Activated CD8-positive, alpha-beta memory T cell treated with anti-CD3 and anti-CD28 coated beads, Interleukin-2, amount 50 U/mL, for 48 hours (primary cell): ENCODE results near the gene TCEA2.

Experiments
- DNase-seq: peaks from one replicate; pipeline ENCODE4 v3.0.0-alpha.2; 2020

Gene TCEA2

DNA sequence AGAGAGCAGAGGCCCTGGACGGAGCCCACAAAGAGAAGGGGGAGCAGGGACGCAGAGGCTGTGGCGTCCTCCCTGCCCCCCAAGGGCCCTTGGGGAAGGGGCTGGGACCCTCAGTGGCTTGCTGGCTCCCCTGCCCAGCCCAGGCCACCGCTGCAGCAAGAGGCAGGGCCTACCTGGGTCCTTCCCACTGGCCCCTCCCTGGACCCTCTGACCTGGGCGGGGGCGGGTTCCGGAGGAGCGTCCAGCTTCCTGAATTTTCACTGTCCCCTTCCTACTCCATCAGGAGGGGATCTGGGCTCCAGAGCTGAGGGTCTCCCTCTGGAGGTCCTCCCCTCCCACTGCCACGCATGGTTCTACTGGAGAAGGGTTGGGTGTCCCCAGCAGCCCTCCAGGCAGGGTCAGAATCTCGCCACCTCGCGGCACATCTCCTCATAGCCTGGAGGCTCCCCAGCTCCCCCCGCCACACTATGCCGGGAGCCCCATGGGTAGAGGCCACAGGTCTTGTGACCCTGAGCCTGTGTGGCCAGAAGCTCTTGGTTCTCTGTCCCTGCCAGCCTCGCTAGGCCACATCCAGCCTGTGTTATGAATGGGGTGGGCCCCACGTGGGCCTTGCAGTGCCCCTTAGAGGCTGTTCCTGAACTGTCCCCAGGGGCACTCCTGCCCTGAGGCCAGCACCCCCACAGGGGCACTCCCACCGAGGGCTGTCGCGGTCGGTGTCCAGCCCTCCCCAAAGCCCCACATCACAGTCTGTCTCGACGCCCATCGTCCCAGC is 12.6 kb upstream of the TCEA2 start:
- no peak for DNase-seq

DNA sequence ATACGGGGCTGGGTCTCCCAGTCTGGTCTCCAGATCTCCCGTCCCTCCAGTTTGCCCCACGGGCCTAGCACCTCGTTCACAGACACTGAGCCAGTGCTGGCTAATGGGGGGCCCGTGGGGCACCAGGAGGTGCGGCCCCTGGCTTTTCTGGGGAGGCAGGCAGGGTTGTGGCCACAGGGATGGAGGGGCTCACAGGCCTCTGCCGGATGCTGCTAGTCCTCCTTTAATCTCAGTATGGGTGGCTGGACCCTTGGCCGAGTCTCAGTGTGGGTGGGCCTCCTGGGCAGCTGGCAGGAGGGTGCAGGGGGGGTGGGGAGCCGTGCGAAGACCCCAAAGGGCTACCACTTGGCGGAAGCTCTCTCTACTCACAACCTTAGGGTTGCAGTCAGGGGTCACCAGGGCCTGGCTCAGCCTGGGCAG is 12.0 kb upstream of the TCEA2 start:
- DNase-seq, result no peak

DNA sequence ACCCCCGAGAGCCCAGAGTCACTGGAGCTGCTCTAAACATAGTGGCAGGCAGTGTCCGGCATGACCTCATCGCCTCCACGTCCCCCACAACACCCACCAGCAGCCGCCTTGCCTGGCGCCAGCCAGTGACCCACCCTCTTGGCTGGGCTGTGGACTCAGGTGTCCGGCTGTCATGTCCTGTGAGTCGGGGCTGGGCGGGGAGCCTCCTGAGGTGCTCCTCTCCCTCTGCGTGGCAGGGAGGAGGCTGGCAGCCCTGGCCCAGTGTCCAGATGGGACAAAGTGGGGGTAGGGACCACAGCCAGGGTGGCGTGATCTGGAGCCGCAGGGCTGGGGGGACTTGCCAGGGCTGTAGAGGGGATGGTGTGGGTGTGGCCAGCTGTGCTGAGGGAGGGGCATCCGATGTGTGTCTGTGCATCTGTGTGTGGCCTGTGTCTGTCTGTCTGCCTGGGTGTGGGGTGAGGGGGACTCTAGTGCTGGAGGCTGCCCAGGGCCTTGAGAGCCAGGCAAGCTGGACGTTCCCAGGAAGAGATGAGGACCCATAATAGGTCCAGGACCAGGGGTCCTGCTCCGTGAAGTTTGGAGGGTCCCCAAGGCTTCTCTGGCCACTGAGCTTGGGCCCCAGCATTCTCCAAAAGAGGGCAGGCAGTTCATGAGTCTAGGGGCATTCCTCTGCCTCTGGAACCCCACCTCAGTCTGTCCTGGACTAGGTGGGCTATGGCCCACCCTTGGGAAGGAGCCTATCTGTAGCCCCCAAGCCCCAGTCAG is 11.3 kb upstream of the TCEA2 start:
- no peak for DNase-seq

DNA sequence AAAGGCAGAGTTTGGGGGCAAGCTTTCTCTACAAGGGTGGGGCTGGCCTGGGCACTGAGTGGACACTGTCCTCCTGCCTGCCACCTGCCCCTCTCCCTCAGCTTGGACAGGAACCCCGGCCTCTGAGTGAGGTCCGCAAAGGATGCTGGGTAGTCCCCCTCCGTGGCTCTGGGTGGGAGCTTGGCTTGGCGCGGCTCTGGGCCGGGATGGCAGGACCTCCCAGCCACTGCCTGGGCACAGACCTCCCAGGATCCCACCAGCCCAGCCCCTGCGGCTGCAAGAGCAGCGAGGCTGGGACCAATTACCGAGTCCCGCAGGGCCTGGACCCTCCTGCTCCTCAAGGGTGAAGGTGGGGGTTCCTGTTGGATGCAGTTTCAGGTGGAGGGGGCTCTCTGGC is 10.7 kb upstream of the TCEA2 start:
- no peak for DNase-seq

DNA sequence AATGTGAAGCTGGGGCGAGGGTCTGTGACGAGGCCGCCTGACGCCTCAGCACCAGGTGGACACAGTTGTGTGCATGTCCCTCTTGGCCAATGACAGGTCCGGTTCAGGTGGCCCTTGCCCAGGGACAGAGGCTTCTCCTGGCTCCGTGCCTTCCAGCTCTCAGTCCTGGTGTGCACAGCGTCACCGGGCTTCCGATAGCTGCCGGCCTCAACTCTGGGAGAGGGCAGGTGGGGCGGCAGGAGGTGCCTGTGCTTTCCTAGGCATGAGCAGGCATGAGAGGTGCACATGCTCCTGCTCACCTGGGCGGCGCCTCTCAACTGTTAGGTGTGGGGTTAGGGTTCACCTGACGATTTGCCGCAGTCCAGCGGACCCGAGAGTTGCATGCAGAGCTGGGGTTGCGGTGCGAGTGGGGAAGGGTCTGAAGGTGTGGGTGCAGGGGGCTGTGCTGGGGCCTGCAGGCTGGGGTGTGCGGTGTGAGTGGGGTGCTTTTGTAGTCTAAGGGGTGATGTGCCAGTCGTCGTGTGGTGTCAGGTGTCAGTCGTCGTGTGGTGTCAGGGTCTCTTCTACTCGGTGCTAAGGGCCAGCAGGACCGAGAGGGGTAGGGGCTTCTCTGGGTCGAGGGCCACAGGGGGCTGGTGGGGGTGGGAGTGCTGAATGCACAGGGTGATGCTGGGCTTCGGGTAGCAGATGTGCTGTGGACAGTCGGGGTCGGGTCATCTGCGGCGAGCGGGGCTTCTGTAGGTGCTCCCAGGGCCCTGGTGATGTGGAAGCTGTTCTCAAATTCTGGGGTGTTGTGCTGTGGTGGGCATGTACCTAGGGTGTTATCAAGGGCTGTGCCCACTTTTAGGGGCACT is 9.8 kb upstream of the TCEA2 start:
- DNase-seq, result no peak

DNA sequence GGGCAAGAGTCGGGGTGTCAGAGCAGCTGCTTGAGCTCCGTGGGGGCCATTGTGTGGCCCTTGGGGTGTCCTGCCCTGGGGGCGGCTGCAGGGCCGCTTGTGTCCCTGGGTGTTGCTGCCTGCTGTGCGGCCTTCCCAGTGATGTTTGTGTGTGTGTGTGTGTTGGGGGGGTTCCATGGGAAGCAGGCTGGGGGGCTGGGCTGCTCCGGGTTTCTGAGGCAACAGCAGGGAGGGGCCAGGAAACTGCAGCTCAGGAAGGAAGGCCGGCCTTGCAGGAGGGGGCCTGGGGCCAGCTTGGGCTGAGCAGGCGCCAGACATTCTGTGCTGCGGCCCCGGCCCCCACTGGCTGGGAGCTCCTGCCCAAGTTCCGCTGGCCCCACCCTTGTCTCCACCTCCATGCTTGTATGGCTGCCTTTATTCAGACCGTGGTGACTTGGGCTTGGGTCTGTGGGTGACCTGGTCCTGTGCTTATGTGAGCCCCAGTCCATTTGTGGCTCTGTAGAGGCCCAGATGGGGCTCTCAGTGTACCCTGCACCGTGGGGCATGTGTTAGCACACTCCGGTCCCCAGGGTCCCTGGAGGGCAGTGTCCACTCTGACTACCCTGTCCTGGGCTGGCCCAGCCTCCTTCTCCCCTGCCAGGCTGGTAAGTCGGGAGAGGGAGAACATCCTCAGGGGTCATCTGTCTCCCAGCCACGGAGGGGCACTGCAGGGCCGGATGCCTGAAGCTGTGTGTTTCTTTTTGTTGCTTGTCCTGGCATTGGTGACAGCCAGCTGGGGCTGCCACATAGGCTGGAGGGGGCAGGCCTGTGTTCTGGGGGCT is 8.9 kb upstream of the TCEA2 start:
- no peak for DNase-seq

DNA sequence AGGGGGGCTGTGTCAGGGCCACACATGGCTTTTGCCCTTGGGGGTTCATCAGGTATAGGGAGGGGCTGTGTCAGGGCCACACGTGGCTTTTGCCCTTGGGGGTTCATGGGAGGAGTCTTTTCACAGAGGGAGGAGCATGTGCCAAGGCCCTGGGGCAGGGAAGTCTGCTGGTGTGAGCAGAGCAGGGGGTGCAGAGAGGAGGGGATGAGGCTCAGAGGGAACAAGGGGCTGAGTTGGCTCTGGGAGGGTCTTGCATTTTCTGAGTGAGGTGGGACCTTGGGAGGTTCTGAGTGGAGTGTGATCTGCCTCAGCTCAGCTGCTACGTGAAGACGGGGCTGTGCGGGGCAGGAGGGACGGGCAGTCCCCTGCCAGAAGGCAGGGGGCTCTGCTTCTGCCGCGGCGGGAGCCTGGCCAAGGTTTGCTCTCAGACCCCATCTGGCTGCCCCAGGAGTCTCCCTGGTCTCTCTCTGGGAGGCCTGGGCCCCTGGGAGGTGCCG is 7.6 kb upstream of the TCEA2 start:
- DNase-seq, result no peak

DNA sequence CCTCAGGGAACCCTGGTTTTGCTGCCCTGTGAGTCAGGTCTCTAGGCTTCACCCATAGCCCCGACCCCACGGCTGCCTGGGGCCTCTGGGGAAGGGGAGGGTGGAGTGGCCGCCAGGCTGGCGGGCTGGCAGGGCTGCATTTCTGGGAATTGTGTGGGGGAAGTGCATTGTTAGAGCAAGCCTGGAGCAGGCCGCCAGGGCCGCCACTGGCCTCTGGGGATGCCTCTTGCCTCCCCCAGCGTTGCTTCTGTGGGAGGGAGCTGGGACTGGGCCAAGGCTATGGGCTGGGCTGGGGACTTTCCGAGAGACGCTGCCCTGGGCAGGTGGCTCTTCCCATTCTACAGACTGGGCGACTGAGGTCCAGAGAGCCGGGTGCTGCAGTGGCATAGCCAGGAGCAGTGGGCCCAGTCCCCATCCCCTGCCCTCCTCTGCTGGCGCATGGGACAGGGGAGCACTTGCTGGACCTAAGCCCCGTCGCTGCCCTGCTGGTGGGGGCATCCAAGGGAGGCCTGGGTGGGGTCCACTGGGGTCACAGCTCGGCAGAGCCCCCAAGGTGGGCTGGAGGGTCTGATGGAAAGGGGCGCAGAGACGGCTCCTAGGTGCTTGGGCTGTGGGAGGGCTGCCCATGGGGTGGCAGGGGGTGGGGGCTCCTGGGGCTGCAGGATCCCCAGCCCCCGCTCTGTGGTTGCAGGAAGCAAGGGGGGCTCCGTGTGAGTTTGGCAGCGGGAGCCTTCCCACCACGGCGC is 6.9 kb upstream of the TCEA2 start:
- no peak for DNase-seq

DNA sequence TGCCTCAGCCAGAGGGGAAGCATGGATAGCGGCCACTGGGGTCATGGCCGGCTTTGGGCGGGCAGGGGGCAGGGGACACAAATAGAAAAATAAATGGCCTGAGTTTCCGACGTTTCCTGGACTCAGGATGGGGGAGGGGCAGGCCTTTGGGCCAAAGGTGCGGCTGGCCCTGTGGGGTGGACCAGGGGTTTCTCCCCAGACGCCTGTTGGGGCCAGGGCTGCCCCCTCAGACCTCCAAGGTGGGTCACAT is 6.4 kb upstream of the TCEA2 start:
- no peak for DNase-seq

DNA sequence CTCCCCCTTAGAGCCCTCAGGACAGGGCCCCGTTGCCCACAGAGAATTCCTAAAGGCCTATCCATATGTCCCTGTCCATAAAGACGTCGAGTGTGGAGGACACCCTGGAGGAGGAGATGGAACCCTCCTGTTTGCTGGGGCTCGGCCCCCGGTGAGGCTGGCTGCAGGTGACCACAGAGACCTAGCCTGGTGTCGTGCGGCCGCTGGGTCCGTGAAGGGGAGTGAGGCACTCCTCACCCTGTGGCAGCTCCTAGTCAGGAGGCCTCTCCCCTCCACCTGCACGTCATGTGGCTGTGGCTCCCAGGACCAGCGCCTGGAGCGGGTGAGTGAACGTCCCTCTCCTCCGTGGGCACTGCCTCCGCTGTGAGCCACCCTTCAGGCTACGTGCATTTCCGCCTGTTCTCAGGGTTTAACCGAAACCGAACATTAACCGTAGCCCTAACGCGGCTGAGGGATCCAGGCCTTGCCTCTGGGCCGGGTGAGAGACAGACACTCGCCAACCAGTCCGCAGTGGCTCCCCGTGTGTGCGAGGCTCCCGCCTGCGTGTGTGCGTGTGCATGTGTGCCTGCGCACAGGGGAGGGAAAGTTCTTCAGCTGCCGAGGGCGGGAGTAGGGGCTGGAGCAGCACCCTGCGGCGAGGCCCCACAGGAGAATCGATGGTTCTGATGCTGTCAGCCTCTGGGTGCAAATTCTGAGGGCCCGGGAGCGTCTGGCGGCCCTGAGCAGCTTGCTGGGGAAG is 5.9 kb upstream of the TCEA2 start:
- no peak for DNase-seq

DNA sequence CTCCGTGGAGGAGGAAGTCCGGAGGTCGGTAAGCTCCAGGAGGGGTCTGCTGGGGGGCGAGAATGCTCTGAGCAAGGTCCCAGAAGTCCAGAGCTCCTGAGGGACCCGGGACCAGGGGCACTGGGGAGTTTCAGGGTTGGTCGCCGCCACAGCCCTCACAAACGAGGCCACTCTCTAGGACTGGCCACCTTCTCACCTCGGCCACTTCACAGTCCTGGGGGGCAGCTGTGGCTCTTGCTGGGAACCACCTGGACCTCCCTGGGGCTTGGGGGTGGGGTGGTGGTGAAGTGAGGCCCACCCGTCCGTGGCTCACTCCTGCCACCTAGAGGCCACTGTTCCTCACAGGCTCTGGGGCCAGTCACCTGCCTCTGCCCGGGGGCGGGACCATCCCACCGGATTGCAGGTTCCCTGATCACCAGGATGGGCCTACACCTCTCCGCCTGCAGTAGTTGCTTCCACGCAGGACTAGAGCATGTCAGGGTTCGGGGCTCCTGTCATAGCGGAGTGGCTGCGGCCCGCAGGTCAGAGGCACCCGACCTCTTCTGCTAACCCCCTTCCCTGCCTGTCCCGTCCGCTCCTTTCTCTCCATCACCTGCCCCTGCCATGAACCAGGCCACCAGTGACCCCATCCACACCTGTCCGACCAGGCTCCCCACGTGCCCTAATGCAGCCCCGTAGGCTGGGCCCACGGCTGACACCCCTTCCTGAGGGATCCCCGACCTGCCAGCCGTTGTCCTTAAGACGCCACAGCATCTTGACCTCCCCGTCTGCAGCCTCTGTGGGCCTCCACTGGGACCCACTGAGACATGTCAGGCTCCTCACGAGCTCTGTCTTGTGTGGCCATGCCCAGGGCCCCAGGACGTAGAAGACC is 5.1 kb upstream of the TCEA2 start:
- DNase-seq, result peak; percentile 95

DNA sequence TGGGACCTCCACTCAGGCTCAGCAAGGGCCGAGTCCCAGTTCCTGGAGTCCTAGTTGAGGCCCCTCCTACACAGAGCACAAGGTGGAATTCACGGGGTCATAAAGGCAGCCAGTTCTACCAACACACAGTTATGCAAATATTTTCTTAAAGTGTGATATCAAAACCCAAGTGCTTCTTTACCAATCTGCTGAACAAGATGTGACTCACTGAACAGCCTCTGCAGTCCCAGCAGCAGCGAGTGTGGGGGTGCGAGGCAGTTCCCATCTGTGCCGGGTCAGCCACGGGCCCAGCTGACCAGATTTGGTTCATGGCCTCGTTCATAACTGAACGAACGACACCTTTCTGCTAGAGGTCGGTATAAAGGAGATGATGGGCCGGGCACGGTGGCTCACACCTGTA is 4.5 kb upstream of the TCEA2 start:
- DNase-seq, result no peak

DNA sequence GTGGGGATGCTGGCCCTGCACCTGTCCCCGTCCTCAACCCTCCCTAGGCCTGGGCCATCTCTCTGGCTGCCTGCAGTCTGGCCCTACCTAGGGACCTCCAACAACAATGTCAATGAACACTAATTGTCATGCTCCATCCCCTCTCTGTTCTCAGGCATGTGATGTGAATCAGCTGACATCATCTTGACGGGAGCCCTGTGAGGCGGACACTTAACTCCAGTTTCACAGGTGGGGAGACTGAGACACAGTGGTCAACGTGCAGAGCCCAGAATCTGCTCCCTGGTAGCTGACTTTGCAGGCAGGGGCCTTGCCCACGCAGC is 762 bp upstream of the TCEA2 start:
- DNase-seq, result no peak

DNA sequence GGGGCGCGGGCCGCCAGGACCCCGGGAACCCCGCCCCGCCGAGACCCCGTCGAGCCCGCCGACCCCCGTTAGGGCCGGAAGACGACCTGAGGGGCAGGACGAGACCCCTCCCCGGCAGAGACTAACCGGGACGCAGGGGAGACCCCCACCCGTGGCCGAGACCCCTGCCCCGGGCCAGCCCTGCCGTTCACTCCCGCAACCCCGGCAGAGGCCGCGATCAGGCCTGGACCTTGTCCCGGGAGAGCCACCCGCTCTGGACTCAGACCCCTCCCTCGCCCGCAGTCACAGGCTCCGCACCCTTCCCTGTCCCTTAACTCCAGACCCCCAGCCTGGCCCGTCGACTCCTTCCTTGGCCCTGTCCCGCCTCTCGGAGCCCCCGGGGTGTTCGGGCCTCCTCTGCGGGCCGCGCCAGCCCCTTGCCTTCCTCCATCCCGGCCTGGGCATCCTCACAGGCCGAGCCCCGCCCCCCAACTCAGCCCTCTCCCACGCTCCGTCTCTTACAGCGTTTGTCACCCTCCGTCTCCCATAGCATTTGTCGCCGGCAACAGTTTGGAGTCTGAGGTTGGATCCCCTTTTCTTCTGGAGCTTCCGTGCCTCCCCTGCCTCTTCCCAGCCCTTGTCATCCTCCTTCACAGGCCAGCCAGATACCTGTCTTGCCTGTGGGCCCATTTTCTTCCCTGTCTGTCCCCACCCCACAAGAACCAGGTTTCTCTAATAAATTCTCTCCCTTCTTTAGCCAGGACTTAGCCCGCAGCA is 569 bp downstream of the TCEA2 start:
- DNase-seq, result no peak

DNA sequence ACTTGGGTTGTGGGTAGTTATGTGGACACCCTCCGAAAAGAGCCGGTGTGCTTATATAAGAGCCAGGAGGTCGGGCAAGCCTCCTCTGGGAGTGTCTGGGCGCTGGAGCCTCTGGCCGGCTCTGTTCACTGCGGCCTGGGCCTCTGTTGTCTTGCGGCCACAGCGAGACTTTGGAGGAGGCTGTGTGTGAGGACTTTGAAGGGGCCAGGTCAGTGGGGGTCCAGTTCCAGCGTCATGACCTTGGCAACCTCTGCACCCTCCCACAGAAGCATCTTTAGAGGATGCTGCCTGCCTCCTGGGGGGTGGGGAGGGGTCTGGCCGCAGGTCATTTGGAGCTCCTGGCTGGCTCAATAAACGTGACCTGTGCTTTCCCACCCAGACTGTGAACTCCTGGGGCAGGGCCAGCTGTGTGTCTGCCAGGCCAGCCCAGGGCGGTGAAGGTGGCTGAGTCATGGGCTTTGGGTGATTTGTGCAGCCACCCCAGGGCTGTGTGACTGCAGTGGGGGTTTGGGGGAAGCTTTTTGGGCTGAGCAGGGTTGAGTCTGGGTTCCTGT is 1.2 kb downstream of the TCEA2 start:
- DNase-seq, result no peak

DNA sequence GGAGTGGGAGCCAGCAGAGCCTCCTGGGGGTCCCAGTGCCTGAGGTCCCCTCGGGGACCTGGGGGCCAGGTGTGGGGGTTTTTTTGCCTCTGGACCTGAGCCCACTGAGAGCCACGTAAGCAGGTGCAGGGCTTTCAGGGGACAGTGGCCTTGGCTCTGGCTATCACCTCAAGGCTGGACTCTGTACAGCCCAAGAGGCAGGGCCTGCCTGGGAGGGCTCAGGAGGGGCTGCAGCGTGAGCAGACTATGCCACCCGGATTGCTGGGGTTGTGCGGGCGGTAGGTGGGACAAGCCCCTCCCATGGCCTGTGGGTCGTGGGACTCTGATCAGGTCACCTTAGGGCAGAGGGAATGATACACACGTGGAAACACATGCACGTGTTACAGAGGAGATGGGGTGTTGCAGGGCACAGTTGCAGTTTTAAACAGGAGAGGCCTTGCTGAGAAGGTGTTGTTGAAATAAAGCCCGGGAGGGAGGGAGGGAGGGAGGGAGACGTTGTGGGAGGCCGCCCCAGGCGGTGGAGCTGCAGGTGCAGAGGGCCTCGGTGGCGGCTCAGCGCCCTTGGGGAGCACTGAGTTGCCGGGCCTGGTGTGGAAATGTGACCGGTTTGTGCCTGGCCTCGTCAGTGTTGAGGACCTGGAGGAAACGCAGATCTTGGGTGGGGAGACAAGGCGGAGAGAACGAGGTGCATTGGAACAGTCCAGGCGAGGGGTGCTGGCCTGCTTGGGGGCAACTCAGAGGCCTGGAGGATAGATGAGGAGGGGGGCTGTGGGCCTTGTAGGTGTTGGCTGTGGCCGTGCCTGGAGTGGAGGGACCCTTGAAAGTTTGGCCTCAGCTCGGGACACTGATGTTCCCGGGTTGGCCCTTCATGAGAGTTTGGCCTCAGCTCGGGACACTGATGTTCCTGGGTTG is 2.3 kb downstream of the TCEA2 start:
- DNase-seq, result no peak

DNA sequence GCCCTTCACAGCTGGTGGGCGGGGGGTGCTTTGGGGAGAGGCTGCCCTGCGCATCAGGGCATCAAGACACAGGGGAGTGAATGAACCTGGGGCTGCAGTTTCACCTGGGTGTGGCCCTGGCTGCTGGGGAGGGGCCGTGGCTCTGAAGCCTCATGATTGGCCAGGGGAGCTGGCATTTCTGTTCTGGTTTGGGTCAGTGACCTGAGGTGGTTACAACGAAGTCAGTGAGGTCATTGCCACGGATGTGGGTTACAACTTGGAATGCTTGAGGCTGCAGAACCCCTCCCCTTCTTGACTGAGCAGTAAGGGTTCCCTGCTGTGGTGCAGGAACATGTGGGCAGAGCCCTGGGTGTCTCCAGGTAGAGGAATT is 3.0 kb downstream of the TCEA2 start:
- DNase-seq, result no peak

DNA sequence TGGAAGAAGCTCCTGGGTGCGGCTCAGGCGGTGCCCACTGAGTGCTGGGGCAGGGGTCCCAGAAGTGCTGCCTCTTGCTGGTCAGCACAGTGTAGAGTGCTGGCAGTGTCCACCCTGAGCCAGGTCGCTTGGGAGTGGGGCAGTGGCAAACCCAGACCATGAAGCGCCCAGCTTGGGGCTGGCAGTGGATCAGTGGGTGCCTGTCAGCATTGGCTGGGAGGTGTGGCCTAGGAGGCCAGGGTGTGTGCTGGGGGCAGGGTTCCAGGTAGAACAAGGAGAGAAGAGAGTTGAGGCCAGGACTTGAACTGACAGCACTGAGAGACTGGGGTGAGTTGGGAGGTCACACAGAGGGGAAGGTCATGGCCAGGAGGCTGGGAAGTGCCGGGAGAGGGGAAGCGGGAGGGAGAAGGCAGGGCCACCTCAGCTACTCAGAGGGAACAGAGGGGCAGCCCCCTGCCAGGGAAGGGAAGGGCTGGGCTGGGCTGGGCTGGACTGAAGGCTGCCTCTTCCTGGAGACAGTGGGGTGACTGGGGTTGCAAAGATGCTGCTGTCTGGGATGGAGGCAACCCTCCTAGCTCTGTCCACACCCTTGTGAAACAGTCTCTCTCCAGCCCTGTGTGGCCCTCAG is 4.1 kb downstream of the TCEA2 start:
- no peak for DNase-seq
